GM19023 (cell line): Measurements from ENCODE around the gene CABP4.
A peak's percentile ranks its signal among the peaks of the same experiment; 100 is the strongest.

ENCODE experiments used
- ATAC-seq: cut with Tn5 transposase; IDR thresholded peaks from one replicate; pipeline ENCODE4 v1.9.1; 2021; ENCODE audit warnings: mild to moderate bottlenecking, moderate library complexity; ENCODE audit not compliant: unreplicated experiment

CABP4 gene

GRCh38 chr11:67435031-67435726 lies 20.0 kb upstream of the CABP4 start:
- no peak for ATAC-seq

- peak; percentile 4 for ATAC-seq
Measured at GRCh38 chr11:67435727-67436458, 19.3 kb upstream of the CABP4 start.

- ATAC-seq, result peak; percentile 30
Measured at GRCh38 chr11:67436459-67437081, 18.6 kb upstream of the CABP4 start.

GRCh38 chr11:67437082-67437808 lies 17.9 kb upstream of the CABP4 start, which contains the start of gene PTPRCAP:
Gene PTPRCAP, minus strand, starts transcription at chr11:67437682. Its CDS starts 63 bp downstream, at chr11:67437619.
- peak; percentile 38 for ATAC-seq

GRCh38 chr11:67437809-67438157 lies 17.4 kb upstream of the CABP4 start:
- no peak for ATAC-seq

GRCh38 chr11:67438158-67438902 lies 16.8 kb upstream of the CABP4 start:
- ATAC-seq, result no peak

GRCh38 chr11:67439321-67440228 lies 15.6 kb upstream of the CABP4 start:
- ATAC-seq, result no peak

- no peak for ATAC-seq
Measured at GRCh38 chr11:67440229-67441097, 14.7 kb upstream of the CABP4 start.

GRCh38 chr11:67441098-67441563 lies 14.0 kb upstream of the CABP4 start:
- ATAC-seq, result no peak

- no peak for ATAC-seq
Measured at GRCh38 chr11:67441731-67442351, 13.3 kb upstream of the CABP4 start.

- no peak for ATAC-seq
Measured at GRCh38 chr11:67442504-67443404, 12.4 kb upstream of the CABP4 start.

- ATAC-seq, result no peak
Measured at GRCh38 chr11:67445515-67445914, 9.6 kb upstream of the CABP4 start.

- no peak for ATAC-seq
Measured at GRCh38 chr11:67448220-67448609, 6.9 kb upstream of the CABP4 start.

GRCh38 chr11:67449116-67449844 lies 5.9 kb upstream of the CABP4 start:
- ATAC-seq, result no peak

- no peak for ATAC-seq
Measured at GRCh38 chr11:67450796-67451657, 4.1 kb upstream of the CABP4 start.

GRCh38 chr11:67451658-67451976 lies 3.5 kb upstream of the CABP4 start:
- ATAC-seq, result no peak
